DND-41 (cell line): ENCODE results near the gene CALY.

ENCODE experiments used
- EZH2 ChIP-seq: IDR thresholded peaks from 3 replicates; pipeline ENCODE4 v1.6.1; 2012; ENCODE audit warnings: borderline replicate concordance, low read depth, mild to moderate bottlenecking, moderate library complexity, low read length, inconsistent platforms; ENCODE audit not compliant: severe bottlenecking
- TF ChIP-seq, protein P1 (sequence below): IDR thresholded peaks from 2 replicates; pipeline ENCODE4 v1.5.1; 2012; ENCODE audit warnings: borderline replicate concordance, low read length, moderate library complexity, mild to moderate bottlenecking; ENCODE audit not compliant: poor library complexity, severe bottlenecking; ENCODE audit errors: extremely low read depth

DNA sequence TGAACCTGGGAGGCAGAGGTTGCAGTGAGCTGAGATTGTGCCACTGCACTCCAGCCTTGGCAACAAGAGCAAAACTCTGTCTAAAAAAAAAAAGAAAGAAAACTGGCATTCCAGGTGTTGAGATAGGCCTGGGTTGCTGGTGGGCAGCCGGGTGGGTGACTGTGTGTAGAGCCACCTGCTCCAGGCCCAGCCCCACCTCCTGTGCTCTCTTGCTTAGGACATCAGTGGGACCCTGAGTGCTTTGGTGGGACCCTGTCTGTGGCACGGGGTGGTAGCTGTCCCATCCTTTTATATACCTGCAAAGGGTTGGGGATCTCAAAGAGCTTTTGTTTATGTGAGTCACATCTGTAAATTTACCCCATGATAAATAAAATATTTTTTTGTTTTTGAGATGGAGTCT lies 48.5 kb upstream of the CALY start:
- TF ChIP-seq, protein P1, sequence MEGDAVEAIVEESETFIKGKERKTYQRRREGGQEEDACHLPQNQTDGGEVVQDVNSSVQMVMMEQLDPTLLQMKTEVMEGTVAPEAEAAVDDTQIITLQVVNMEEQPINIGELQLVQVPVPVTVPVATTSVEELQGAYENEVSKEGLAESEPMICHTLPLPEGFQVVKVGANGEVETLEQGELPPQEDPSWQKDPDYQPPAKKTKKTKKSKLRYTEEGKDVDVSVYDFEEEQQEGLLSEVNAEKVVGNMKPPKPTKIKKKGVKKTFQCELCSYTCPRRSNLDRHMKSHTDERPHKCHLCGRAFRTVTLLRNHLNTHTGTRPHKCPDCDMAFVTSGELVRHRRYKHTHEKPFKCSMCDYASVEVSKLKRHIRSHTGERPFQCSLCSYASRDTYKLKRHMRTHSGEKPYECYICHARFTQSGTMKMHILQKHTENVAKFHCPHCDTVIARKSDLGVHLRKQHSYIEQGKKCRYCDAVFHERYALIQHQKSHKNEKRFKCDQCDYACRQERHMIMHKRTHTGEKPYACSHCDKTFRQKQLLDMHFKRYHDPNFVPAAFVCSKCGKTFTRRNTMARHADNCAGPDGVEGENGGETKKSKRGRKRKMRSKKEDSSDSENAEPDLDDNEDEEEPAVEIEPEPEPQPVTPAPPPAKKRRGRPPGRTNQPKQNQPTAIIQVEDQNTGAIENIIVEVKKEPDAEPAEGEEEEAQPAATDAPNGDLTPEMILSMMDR = no peak
- no peak for TF ChIP-seq EZH2
